ENCODE results near the gene KIAA2012.

KIAA2012 gene

DNA sequence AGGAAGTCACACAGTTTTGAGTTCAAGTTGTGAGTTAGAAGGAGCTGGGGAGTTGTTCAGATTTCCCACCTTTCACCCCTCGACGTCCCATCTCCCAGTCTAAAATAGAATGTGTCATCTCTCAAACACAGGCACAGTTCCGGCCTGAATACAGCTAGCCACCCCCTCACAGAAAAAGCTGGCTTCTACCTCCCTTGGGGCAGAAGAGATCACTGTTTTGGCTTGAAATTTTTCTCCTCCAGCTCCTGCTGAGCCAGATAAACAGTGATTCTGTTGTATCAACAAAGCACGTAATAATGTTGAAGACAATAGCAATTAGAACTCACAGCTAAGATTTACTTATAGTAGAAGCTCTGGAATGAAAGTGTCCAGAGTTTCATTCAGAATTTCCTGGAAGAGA, 74.7 kb downstream of the KIAA2012 start:
- no peak for DNase-seq (ENCODE audit: low read depth in 1 of 2, low spot score in 1 of 2)

GRCh38 chr2:202148515-202149154, 75.6 kb downstream of the KIAA2012 start:
- DNase-seq (ENCODE audit: low read depth in 1 of 2, low spot score in 1 of 2) = no peak

DNA sequence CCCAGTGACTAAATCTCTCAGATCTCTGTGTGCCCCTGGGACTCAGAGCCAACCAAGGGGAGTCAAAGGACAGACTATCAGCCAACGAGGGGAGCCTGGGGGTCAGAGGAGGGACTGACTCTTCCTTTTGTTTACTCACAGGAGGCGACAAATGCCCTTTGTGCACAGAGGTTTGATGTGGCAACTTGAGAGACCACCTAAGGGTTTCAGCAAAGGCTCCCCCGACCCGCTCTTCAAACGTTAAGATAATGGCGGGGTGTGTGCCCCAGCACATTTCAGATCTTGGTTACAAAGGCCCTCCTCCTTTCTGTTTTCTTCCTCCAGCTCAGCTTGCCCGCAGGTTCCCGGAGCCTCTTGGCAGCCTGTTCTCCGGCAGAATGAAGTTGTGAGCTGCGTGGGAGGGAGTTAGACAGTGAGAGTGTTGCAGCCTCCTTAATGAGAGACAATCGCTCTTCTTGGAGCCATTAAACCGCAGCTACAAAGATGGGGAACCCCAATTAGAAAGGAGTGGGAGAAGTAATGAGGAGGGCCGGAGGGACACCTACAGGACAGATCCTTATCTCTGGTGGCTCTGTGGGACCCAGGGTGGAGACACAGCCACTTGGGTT, 76.2 kb downstream of the KIAA2012 start:
- no peak for DNase-seq (ENCODE audit: low read depth in 1 of 2, low spot score in 1 of 2)

GRCh38 chr2:202149936-202150335, 76.9 kb downstream of the KIAA2012 start:
- no peak for DNase-seq (ENCODE audit: low read depth in 1 of 2, low spot score in 1 of 2)

DNA sequence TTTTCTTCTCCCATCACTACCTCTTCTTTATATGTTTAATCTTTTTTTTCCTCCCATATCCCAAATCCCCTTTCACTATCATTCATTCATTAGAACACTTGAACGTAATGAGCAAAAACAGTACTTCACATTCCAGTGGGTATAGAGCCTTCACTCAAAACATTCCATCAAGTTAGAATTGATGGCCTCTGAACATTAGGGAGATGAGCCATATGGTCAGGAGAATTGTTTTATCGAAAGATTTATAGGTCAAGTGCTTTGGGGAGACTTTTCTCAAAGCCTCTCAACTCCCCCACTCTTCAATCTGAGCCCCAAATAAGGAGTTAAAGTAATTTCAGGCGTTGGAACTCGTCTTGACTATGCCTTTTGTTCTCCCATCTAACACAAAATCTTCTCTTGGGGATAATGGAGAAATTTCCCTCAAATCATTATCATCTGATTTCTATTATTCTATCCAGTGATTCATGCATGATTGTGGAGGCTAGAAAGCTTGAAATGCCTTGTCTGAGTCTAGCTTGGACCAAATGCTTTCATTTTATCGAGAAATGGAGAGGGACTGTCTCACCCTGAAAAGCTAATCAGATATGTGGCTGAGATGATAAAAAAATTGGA, 79.2 kb downstream of the KIAA2012 start:
- DNase-seq (ENCODE audit: low read depth in 1 of 2, low spot score in 1 of 2) = no peak

- DNase-seq (ENCODE audit: low read depth in 1 of 2, low spot score in 1 of 2) = no peak
Measured at GRCh38 chr2:202154613-202155012, 81.6 kb downstream of the KIAA2012 start.

DNA sequence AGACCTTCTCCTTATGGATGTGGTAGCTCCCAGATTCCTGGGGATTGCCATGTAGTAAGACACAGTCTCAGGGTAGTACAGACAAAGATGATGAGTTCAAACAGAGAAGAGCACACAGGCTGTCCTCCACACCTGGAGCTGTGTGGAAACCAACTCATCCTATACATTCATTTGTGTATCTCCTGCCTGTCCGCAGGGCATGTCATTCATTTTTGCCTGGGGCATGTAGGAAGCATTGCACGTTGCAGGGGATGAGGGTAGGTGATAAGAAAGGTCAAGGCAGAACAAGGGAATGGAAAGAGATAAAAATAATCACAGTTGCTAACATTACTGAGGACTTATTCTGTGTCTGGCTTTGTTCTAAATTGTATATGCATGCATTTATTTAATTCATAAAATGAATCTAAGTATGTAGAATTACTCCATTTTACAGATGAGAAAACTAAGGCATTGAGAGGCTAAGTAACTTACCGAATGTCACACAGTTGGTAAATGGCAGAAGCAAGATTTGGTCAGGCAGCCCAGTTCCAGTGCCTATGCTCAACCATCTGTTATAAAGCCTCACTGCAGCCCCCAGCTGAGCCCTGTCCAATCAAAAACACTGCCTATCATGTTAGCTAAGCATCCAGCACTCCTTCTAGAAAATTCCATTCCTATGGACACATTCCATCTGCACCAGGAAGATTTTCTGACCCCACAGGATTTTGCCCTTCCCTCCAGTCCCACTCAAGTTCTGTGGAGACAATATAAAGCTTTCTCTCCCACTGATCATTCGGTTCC, 84.3 kb downstream of the KIAA2012 start:
- no peak for DNase-seq (ENCODE audit: low read depth in 1 of 2, low spot score in 1 of 2)

GRCh38 chr2:202158796-202159195, 85.7 kb downstream of the KIAA2012 start:
- DNase-seq (ENCODE audit: low read depth in 1 of 2, low spot score in 1 of 2) = no peak

- no peak for DNase-seq (ENCODE audit: low read depth in 1 of 2, low spot score in 1 of 2)
Measured at GRCh38 chr2:202161151-202161835, 88.2 kb downstream of the KIAA2012 start.

DNA sequence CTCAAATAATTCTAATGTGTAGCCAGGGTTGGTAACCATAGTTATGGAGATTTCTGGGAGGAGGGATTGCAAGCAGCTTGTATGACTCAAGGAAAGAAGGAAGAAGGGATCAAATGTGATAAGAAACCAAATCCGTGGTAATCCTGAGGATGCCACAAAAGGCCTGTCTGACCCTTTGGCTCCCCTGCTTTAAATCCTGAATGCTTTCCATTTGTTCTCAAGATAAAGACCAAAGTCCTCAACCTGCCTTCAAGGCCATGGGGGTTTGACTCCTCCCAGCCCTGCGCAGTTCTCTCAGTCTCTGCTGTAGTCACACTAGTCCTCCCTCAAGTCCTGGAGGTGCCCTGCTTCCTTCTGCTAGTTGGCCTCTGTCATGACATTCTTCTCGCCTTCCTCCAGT, 91.4 kb downstream of the KIAA2012 start:
- no peak for DNase-seq (ENCODE audit: low read depth in 1 of 2, low spot score in 1 of 2)

- no peak for DNase-seq (ENCODE audit: low read depth in 1 of 2, low spot score in 1 of 2)
Measured at GRCh38 chr2:202165208-202165607, 92.2 kb downstream of the KIAA2012 start.

DNA sequence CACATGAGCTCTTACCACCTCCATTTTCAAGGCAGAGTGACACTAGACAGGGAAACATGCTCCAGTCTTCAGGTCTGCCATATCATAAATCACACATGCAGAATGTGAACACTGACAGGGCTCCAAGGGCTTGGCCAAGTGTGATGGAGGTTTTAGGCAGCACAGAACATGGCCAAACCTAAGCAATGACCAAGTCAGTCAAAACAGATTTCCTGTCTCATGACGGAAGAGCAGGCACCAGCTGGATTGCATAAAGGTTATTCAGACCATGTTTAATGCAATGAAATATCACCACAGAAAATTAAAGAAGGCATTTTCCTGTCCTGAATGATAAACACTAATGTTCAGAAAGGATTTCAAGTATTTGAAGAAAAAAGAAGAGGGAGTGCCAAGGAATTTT, 92.9 kb downstream of the KIAA2012 start:
- DNase-seq (ENCODE audit: low read depth in 1 of 2, low spot score in 1 of 2) = no peak

- no peak for DNase-seq (ENCODE audit: low read depth in 1 of 2, low spot score in 1 of 2)
Measured at GRCh38 chr2:202169131-202169530, 96.1 kb downstream of the KIAA2012 start.

- DNase-seq (ENCODE audit: low read depth in 1 of 2, low spot score in 1 of 2) = no peak
Measured at GRCh38 chr2:202169832-202170424, 96.9 kb downstream of the KIAA2012 start.

- no peak for DNase-seq (ENCODE audit: low read depth in 1 of 2, low spot score in 1 of 2)
Measured at GRCh38 chr2:202171241-202171825, 98.3 kb downstream of the KIAA2012 start.

DNA sequence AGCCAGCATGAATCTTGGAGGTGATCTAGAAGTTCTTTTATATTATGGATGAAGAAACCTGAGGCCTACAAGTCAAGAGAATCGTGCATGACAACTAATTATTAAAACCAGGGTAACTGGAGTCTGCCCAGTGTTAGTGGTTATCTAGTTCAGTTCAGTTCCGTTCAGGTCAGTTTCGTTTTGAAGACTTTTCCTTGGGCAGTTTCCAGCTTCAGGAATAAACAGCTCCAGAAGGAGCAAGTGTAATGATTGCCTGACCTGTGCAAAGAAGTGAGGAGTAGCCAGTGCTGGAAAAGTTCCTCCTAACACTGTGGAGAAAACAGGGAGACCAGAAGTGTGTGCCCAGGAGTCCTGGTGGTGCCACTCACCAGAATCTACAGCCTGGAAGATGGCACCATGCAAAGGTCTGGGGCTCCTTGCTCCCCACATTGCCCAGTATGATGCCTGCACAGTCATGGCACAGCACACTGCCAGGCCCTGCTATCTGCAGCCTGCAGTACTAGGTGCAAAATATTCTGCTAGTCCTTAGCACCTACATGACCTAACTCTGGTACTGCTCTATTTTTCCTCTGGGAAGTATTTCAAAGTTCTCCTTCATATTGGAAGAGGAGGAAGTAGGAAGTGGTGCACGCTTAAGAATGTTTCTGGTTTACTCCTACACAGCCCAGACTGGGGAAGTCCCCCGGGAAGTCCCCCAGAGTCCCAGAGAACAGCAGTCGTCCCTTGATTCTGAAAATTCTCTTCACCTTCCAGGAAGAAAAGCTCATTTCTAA, 99.6 kb downstream of the KIAA2012 start:
- peak; percentile 7 to 11 for DNase-seq (ENCODE audit: low read depth in 1 of 2, low spot score in 1 of 2)

- DNase-seq (ENCODE audit: low read depth in 1 of 2, low spot score in 1 of 2) = peak; percentile 11 to 54
Measured at GRCh38 chr2:202178346-202178958, 105.4 kb downstream of the KIAA2012 start.

GRCh38 chr2:202184557-202184956, 111.5 kb downstream of the KIAA2012 start:
- no peak for DNase-seq (ENCODE audit: low read depth in 1 of 2, low spot score in 1 of 2)

DNA sequence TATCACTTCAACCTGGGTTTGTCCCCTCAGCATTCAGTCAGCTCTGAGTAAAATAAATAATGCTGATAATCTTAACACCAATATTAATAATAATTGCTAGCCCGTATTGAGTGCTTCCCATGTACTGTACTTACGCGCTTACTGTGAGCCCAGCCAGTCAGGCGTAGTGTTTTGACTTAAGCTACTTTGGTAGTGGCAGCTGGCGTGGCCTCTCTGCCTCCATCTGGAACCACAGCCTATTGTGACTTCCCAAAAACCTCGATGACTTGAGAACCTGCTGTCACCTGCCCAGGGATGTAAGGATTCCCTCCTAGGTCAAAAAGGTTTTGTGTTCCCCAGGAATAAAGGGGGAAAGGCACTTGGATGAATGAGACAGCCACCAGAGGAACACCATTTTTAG, 112.1 kb downstream of the KIAA2012 start:
- DNase-seq (ENCODE audit: low read depth in 1 of 2, low spot score in 1 of 2) = no peak

Data from activated CD4-positive, alpha-beta T cell treated with anti-CD3 and anti-CD28 coated beads, Interleukin-2, amount 50 U/mL, for 24 hours (primary cell).